NCI-H510A treated with DMSO at 0.1 percent for 48 hours (cell line): ENCODE data around the gene KIAA0825.

ENCODE experiments used
- DNase-seq: peaks from one replicate; lab custom pipeline; 2025; lab: John Stamatoyannopoulos, UW

The KIAA0825 gene

GRCh38 chr5:94618493-94619328 is at the start of gene KIAA0825, which contains the start of gene SLF1:
TSS of gene KIAA0825 (minus strand) at chr5:94618604. CDS start at chr5:94537126, 81,478 bp downstream.
TSS of gene SLF1 (plus strand) at chr5:94618669. CDS start at chr5:94628811, 10,142 bp downstream.
- peak; percentile 67 for DNase-seq

GRCh38 chr5:94667937-94668336 is 49.5 kb upstream of the KIAA0825 start:
- DNase-seq: no peak

GRCh38 chr5:94661086-94661485 is 42.7 kb upstream of the KIAA0825 start:
- DNase-seq: no peak

GRCh38 chr5:94660506-94660905 is 42.1 kb upstream of the KIAA0825 start:
- no peak for DNase-seq

- DNase-seq: no peak
These were observed 39.9 kb upstream of the KIAA0825 start for GRCh38 chr5:94658272-94658671.

- no peak for DNase-seq
These were observed 31.5 kb upstream of the KIAA0825 start for GRCh38 chr5:94649874-94650273.

GRCh38 chr5:94646758-94647157 is 28.4 kb upstream of the KIAA0825 start:
- DNase-seq: no peak

- DNase-seq: no peak
These were observed 26.6 kb upstream of the KIAA0825 start for GRCh38 chr5:94645053-94645452.

GRCh38 chr5:94640176-94640575 is 21.8 kb upstream of the KIAA0825 start:
- no peak for DNase-seq

- no peak for DNase-seq
These were observed 13.6 kb upstream of the KIAA0825 start for GRCh38 chr5:94632024-94632423.

GRCh38 chr5:94627191-94627590 is 8.8 kb upstream of the KIAA0825 start:
- no peak for DNase-seq

- DNase-seq: no peak
These were observed 5.5 kb upstream of the KIAA0825 start for GRCh38 chr5:94623877-94624276.

- DNase-seq: no peak
These were observed 4.6 kb upstream of the KIAA0825 start for GRCh38 chr5:94623011-94623410.

- DNase-seq: no peak
These were observed 3.4 kb upstream of the KIAA0825 start for GRCh38 chr5:94621763-94622162.

GRCh38 chr5:94620256-94620655 is 1.9 kb upstream of the KIAA0825 start:
- no peak for DNase-seq

- peak; percentile 27 for DNase-seq
These were observed 343 bp downstream of the KIAA0825 start for GRCh38 chr5:94618029-94618492.

- DNase-seq: no peak
These were observed 2.5 kb downstream of the KIAA0825 start for GRCh38 chr5:94615862-94616261.

- DNase-seq: no peak
These were observed 4.1 kb downstream of the KIAA0825 start for GRCh38 chr5:94614156-94614805.

- no peak for DNase-seq
These were observed 4.8 kb downstream of the KIAA0825 start for GRCh38 chr5:94613583-94613982.

- no peak for DNase-seq
These were observed 23.0 kb downstream of the KIAA0825 start for GRCh38 chr5:94595281-94595840.

GRCh38 chr5:94577466-94578245 is 40.7 kb downstream of the KIAA0825 start:
- no peak for DNase-seq

- no peak for DNase-seq
These were observed 43.2 kb downstream of the KIAA0825 start for GRCh38 chr5:94575196-94575595.
